ENCODE measurements around the gene GNG11.

GNG11 gene

GRCh38 chr7:93921607-93922566 is at the start of gene GNG11:
Gene GNG11 (plus strand): TSS chr7:93921735. CDS start chr7:93922138, 403 bp downstream.
- DNase-seq (ENCODE audit: low read depth), result no peak
- H3K4me3 ChIP-seq (ENCODE audit: low read depth, low read length), result no peak within 1 kb of the TSS
- no peak for TF ChIP-seq CTCF (IDR thresholded peaks at IDR 0.05; ENCODE audit: control insufficient read depth, extremely low read depth, insufficient read depth)

DNA sequence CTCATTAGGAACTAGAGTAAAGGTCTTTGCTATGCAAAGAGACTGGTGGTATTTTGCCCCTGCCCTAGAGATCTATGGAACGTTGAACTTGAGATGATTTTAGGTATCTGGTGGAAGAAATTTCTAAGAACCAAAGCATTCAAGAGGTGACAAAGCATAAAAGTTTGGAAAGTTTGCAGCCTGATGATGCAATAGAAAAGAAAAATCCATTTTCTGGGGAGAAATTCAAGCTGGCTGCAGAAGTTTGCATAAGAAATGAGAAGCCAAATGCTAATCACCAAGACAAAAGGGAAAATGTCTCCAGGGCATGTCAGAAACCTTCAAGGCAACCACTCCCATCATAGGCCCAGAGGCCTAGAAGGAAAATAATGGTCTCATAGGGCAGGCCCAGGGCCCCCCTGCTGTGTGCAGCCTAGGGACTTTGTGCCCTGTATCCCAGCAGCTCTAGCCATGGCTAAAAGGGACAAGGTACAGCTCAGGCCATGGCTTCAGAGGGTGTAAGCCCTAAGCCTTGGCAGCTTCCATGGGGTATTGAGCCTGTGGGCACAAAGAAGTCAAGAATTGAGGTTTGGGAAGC is 47.4 kb upstream of the GNG11 start:
- no peak overlapping the region for H3K4me3 ChIP-seq (ENCODE audit: low read depth, low read length)
- TF ChIP-seq CTCF (IDR thresholded peaks at IDR 0.05; ENCODE audit: control insufficient read depth, extremely low read depth, insufficient read depth), result no peak
- DNase-seq (ENCODE audit: low read depth), result no peak

- no peak for TF ChIP-seq CTCF (IDR thresholded peaks at IDR 0.05; ENCODE audit: control insufficient read depth, extremely low read depth, insufficient read depth)
- no peak for DNase-seq (ENCODE audit: low read depth)
- no peak overlapping the region for H3K4me3 ChIP-seq (ENCODE audit: low read depth, low read length)
These were observed 43.8 kb upstream of the GNG11 start for GRCh38 chr7:93877742-93878141.

- no peak overlapping the region for H3K4me3 ChIP-seq (ENCODE audit: low read depth, low read length)
- DNase-seq (ENCODE audit: low read depth), result no peak
- no peak for TF ChIP-seq CTCF (IDR thresholded peaks at IDR 0.05; ENCODE audit: control insufficient read depth, extremely low read depth, insufficient read depth)
These were observed 42.2 kb upstream of the GNG11 start for GRCh38 chr7:93879356-93879755.

- no peak overlapping the region for H3K4me3 ChIP-seq (ENCODE audit: low read depth, low read length)
- TF ChIP-seq CTCF (IDR thresholded peaks at IDR 0.05; ENCODE audit: control insufficient read depth, extremely low read depth, insufficient read depth), result no peak
These were observed 39.1 kb upstream of the GNG11 start for GRCh38 chr7:93882468-93882867.

GRCh38 chr7:93883078-93883916 is 38.2 kb upstream of the GNG11 start:
- no peak for DNase-seq (ENCODE audit: low read depth)
- TF ChIP-seq CTCF (IDR thresholded peaks at IDR 0.05; ENCODE audit: control insufficient read depth, extremely low read depth, insufficient read depth), result no peak

More at GRCh38 chr7:93882468-93882867, 39.1 kb upstream of the GNG11 start:
- DNase-seq (ENCODE audit: low read depth), result no peak

More at GRCh38 chr7:93883078-93883916, 38.2 kb upstream of the GNG11 start:
- no peak overlapping the region for H3K4me3 ChIP-seq (ENCODE audit: low read depth, low read length)
